Measurements from ENCODE around the gene THOC3.
A peak's percentile ranks its signal among the peaks of the same experiment; 100 is the strongest.
"Not testable (repeated sequence)": the region's sequence is repeated elsewhere in the genome, so short reads cannot be mapped to it uniquely, and the experiment has no call there.

The THOC3 gene

GRCh38 chr5:175960228-175960627 lies 7.9 kb downstream of the THOC3 start:
- H3K4me1 Mint-ChIP-seq; H3K9me3 Mint-ChIP-seq; ATAC-seq (replicated peaks); H3K27ac Mint-ChIP-seq; H3K27me3 Mint-ChIP-seq; H3K36me3 Mint-ChIP-seq; H3K4me3 Mint-ChIP-seq; DNase-seq: not testable (repeated sequence)

DNA sequence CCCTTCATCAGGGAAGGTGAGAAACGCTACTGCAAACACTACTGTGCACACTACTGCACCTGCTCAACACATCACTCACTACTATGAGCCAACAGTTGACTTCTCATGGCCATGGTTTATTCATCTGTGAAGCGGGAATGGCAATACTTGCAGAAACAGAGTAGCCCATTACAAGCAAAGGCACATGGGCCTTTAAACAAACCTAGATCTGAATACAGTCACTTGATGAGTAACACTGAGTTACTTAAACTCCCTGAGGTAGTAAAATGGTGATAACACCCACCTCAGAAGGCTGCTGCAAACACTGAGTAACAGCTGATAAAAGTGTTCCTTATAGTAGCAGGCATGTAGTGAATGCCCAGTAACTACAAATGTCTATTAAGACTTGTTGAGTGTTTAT lies 9.6 kb downstream of the THOC3 start:
- H3K4me1 Mint-ChIP-seq; ATAC-seq (replicated peaks); H3K27me3 Mint-ChIP-seq; H3K9me3 Mint-ChIP-seq; DNase-seq; H3K27ac Mint-ChIP-seq; H3K4me3 Mint-ChIP-seq; H3K36me3 Mint-ChIP-seq: not testable (repeated sequence)

DNA sequence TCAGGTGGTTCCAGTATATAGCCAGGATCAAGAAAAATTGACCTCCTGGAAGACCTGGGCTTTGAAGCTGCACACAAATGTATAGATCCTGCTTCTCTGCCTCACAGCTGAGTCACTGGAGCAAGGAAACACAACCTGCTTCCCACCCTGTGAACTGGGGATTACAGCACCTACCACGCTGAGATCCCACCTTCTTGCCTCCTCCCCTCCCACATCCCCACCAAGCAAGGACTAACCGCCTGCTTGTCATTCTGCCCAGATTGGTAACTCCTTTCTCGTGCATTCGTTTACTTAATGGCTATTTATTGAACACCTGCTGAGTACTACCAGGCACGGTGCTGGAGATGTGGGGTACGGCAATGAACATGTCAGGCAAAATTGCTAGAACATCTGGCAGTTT lies 14.0 kb downstream of the THOC3 start:
- H3K27ac Mint-ChIP-seq; ATAC-seq (replicated peaks); H3K9me3 Mint-ChIP-seq; H3K27me3 Mint-ChIP-seq; H3K4me1 Mint-ChIP-seq; H3K36me3 Mint-ChIP-seq; DNase-seq; H3K4me3 Mint-ChIP-seq: not testable (repeated sequence)

DNA sequence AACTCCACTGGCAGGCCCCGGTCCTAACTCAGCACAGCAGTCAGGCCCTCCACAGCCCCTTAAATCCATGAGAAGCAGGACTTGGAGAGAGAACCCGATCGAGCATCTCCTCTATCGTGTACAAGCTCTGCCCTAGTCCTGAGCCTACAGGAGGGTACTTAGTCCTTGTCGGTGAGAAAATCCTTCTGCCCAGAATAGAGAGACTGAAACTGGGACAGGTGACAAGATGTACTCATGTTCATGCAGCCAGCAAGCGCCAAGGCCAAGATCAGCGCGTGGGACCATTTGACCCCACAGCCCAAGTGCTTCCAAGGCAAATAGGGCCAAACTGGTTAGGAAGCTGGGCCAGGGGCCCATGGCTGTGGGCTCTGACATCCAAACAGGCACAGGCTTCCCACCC lies 15.3 kb downstream of the THOC3 start:
- not testable (repeated sequence) for H3K36me3 Mint-ChIP-seq; H3K4me1 Mint-ChIP-seq; H3K27ac Mint-ChIP-seq; H3K9me3 Mint-ChIP-seq; DNase-seq; H3K4me3 Mint-ChIP-seq; ATAC-seq (replicated peaks); H3K27me3 Mint-ChIP-seq

DNA sequence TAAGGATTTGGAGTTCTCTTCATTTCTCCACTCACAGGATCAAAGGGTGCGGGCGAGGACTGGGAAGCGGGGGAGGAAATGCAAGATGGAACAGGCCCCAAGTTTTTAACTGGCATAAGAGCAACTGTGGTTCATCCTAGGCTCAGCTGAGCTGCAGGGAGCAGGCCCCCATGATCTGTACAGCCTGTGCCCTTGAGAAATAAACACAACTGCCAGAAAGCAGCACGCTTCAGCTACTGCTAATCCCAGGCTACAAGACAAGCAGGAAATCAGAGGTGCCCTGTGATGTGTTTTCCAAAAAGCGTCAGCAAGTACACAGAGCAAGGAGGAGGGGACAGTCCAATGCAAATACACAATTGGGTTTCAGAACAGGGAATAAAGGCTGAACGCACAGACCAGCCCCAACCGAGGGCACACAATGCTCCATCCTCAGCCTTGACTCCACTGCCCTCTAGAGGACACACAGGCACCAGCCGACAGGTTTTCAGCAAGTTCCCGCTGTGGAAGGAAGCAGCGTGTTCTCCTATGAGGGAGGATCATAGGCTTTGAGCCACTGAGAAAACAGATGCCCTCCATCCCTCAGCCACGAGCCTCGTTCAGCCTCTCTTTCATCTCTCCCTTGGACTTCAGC lies 16.7 kb downstream of the THOC3 start:
- not testable (repeated sequence) for DNase-seq, H3K9me3 Mint-ChIP-seq, H3K27ac Mint-ChIP-seq, H3K36me3 Mint-ChIP-seq, H3K4me3 Mint-ChIP-seq, H3K4me1 Mint-ChIP-seq, H3K27me3 Mint-ChIP-seq
- ATAC-seq (replicated peaks): peak; percentile 87 to 88

- not testable (repeated sequence) for H3K9me3 Mint-ChIP-seq; H3K4me3 Mint-ChIP-seq; DNase-seq; H3K27ac Mint-ChIP-seq; H3K27me3 Mint-ChIP-seq; H3K36me3 Mint-ChIP-seq; H3K4me1 Mint-ChIP-seq; ATAC-seq (replicated peaks)
These were observed 19.6 kb downstream of the THOC3 start for GRCh38 chr5:175948329-175949108.

GRCh38 chr5:175943253-175943652 lies 24.9 kb downstream of the THOC3 start:
- not testable (repeated sequence) for H3K27ac Mint-ChIP-seq; ATAC-seq (replicated peaks); H3K9me3 Mint-ChIP-seq; H3K27me3 Mint-ChIP-seq; H3K4me1 Mint-ChIP-seq; DNase-seq; H3K4me3 Mint-ChIP-seq
- H3K36me3 Mint-ChIP-seq: peaks cover 14 to 19% of the 10 kb centered on the region in 2 donors

- not testable (repeated sequence) for DNase-seq, H3K27ac Mint-ChIP-seq
- H3K36me3 Mint-ChIP-seq: peaks cover 14 to 22% of the 10 kb centered on the region in 2 donors
These were observed 27.5 kb downstream of the THOC3 start for GRCh38 chr5:175940632-175941031.

GRCh38 chr5:175938489-175938888 lies 29.6 kb downstream of the THOC3 start:
- H3K4me3 Mint-ChIP-seq; H3K27me3 Mint-ChIP-seq; H3K27ac Mint-ChIP-seq; DNase-seq; ATAC-seq (replicated peaks); H3K4me1 Mint-ChIP-seq; H3K9me3 Mint-ChIP-seq: not testable (repeated sequence)
- H3K36me3 Mint-ChIP-seq: peaks cover 20 to 24% of the 10 kb centered on the region in 2 donors

More at GRCh38 chr5:175940632-175941031, 27.5 kb downstream of the THOC3 start:
- not testable (repeated sequence) for H3K4me1 Mint-ChIP-seq; H3K9me3 Mint-ChIP-seq; H3K4me3 Mint-ChIP-seq; ATAC-seq (replicated peaks); H3K27me3 Mint-ChIP-seq

GRCh38 chr5:175928752-175929151 lies 39.4 kb downstream of the THOC3 start:
- not testable (repeated sequence) for H3K4me3 Mint-ChIP-seq; H3K27ac Mint-ChIP-seq; ATAC-seq (replicated peaks); DNase-seq; H3K4me1 Mint-ChIP-seq; H3K27me3 Mint-ChIP-seq; H3K9me3 Mint-ChIP-seq
- H3K36me3 Mint-ChIP-seq: peaks cover 12 to 24% of the 10 kb centered on the region in 2 donors

DNA sequence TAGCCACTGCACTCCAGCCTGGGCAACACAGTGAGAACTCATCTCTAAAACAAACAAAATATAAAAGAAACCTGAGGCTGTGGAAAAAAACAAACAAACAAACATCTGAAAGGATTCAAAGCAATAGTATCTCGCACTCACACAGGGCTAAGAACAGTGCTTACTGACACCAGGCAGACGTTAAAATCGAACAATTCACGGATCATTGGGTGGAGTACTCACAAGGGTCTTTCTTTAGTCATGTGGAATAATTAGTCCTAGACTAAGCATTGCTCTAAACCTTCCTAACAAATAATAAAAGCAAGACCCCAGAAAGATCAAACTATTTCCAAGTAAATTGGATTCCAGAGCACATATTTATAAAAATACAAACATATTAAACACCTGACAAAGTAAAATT lies 43.0 kb downstream of the THOC3 start:
- ATAC-seq (replicated peaks); H3K9me3 Mint-ChIP-seq; H3K27me3 Mint-ChIP-seq; H3K27ac Mint-ChIP-seq; H3K4me1 Mint-ChIP-seq; DNase-seq; H3K4me3 Mint-ChIP-seq: not testable (repeated sequence)
- peaks cover 31 to 49% of the 10 kb centered on the region in 2 donors for H3K36me3 Mint-ChIP-seq

- DNase-seq: no peak
- peaks cover 34 to 50% of the 10 kb centered on the region in 2 donors for H3K36me3 Mint-ChIP-seq
- no peaks in the 10 kb centered on the region for H3K4me1 Mint-ChIP-seq
- no peak overlapping the region for H3K27ac Mint-ChIP-seq
- no peaks in the 10 kb centered on the region for H3K27me3 Mint-ChIP-seq
- ATAC-seq (replicated peaks): no peak
- H3K9me3 Mint-ChIP-seq: no peaks in the 10 kb centered on the region
- H3K4me3 Mint-ChIP-seq: no peak overlapping the region
These were observed 45.8 kb downstream of the THOC3 start for GRCh38 chr5:175922192-175922885.

DNA sequence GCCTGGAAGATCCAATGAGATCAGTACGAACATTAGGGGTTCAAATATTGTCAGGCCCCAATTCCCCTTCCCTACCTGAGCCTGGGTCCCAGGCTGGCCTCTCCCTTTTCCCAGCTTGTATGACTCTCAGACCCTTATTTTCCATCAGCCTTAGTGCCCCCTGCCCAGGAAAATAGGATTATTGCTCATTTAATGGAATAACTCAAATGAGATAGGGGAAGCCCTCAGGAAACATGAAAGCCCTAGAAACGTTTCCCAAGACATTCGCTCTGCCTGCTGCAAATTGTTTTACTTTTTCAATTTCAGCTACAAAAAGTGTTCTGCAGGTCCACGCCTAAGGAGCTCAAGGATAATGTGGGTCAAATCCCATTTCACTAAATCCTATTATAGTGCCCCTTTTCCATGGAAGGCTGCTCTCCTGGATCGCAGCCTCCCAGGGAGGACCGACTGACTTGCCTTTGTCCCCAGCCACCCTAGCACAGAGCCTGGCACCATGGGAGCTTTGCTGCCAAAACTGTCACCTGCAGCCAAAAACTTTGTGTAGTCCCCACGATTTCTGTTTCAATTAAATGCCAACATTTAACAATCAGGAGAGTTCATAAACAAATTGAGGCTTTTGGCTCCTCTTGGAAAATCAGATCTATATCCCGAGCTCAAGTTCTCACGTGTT lies 46.9 kb downstream of the THOC3 start:
- Mint-ChIP-seq H3K27me3 (no peaks in the 10 kb centered on the region), H3K4me3 (no peak overlapping the region), H3K36me3 (peaks cover 37 to 56% of the 10 kb centered on the region in 2 donors), H3K27ac (no peak overlapping the region), H3K4me1 (no peaks in the 10 kb centered on the region), H3K9me3 (no peaks in the 10 kb centered on the region)
- DNase-seq (no peak), ATAC-seq (replicated peaks) (no peak)

DNA sequence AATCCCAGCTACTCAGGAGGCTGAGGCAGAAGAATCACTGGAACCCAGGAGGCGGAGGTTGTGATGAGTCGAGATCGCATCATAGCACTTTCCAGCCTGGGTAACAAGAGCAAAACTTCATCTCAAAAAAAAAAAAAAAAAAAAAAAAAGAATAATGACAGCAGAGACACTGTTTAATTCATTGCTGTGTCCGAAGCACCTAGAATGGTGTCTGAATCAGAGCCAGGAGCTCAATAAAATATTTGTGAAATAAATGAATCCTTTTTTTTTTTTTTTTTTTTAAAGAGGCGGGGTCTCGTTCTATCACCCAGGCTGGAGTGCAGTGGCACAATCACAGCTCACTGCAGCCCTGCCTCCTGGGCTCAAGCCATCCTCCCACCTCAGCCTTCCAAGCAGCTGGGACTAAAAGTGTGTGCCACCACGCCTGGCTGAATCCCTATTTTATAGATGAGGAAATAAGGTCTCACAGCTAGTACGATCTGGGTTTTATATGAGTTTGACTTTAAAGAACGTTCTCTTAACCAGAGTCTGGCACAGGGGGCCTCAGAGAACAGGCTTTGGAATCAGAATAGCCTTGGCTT lies 47.8 kb downstream of the THOC3 start:
- ATAC-seq (replicated peaks): no peak
- Mint-ChIP-seq H3K4me1 (peaks cover under 1 to 2% of the 10 kb centered on the region in 2 donors), H3K4me3 (no peak overlapping the region), H3K36me3 (peaks cover 37 to 53% of the 10 kb centered on the region in 2 donors), H3K27ac (no peak overlapping the region), H3K27me3 (no peaks in the 10 kb centered on the region), H3K9me3 (no peaks in the 10 kb centered on the region)
- DNase-seq: no peak

Data from stimulated activated naive B cell treated with anti-CD40 and anti-IgM and Interleukin-4, amounts not matched to agents 10 μg/mL and 1 μg/mL and 100 μg/mL, for 72 hours (primary cell).